HepG2 (cell line): ENCODE results near the gene RALB. TPM values are rescaled to one million over a fixed set of nuclear protein-coding genes. Genes with fewer than 3 reads are reported as not detected.

Experiments
- ARHGAP35 ChIP-seq: sonication (generic); formaldehyde crosslinking; IDR thresholded peaks from 2 replicates; pipeline ENCODE4 v1.9.0; 2022; ENCODE audit warnings: mild to moderate bottlenecking, inconsistent platforms, moderate library complexity, missing genetic modification reagents, borderline replicate concordance
- ATM ChIP-seq: fragments of 450-650 bp; IDR thresholded peaks from 2 replicates; pipeline ENCODE4 v1.7.1; 2017; ENCODE audit warnings: mild to moderate bottlenecking, borderline replicate concordance
- BHLHE40 ChIP-seq: IDR thresholded peaks from 2 replicates; pipeline ENCODE4 v1.6.1; 2011; ENCODE audit warnings: low read length, improper control_type of control experiment
- EP300 ChIP-seq, 3 experiments: sonication (generic) in 1 of 3; formaldehyde crosslinking in 1 of 3; IDR thresholded peaks; 2 replicates each; pipeline versions ENCODE4 v1.5.1 to v1.6.1; 2011 to 2020; ENCODE audit warnings: low read depth in 2 of 3, low read length in 2 of 3, borderline replicate concordance in 1 of 3, improper control_type of control experiment in 1 of 3, mild to moderate bottlenecking in 1 of 3, missing genetic modification reagents in 1 of 3, moderate library complexity in 1 of 3
- GTF2F1 ChIP-seq: fragments of 150-350 bp; IDR thresholded peaks from 2 replicates; pipeline ENCODE4 v1.6.1; 2014; ENCODE audit warnings: low read length
- HOXA5 ChIP-seq: sonication (generic); formaldehyde crosslinking; IDR thresholded peaks from 2 replicates; pipeline ENCODE4 v1.4.0; 2020; ENCODE audit warnings: missing genetic modification reagents
- KDM1A ChIP-seq: IDR thresholded peaks from 2 replicates; pipeline ENCODE4 v1.6.1; 2016; ENCODE audit warnings: missing compliant biosample characterization
- NAIF1 ChIP-seq: sonication (generic); formaldehyde crosslinking; IDR thresholded peaks from 2 replicates; pipeline ENCODE4 v1.5.0; 2020; ENCODE audit warnings: mild to moderate bottlenecking, missing genetic modification reagents, borderline replicate concordance
- PHF5A ChIP-seq: IDR thresholded peaks from one replicate; pipeline ENCODE4 v1.6.1; 2018; ENCODE audit warnings: low read depth, missing genetic modification reagents; ENCODE audit not compliant: unreplicated experiment
- RBFOX2 ChIP-seq: fragments of 200-400 bp; formaldehyde crosslinking; IDR thresholded peaks from 2 replicates; pipeline ENCODE4 v1.6.1; 2017; ENCODE audit warnings: low read depth, mild to moderate bottlenecking, low read length
- SAP130 ChIP-seq: IDR thresholded peaks from 2 replicates; pipeline ENCODE4 v1.6.1; 2016; ENCODE audit warnings: low read depth
- SOX6 ChIP-seq, 2 experiments: fragments of 450-650 bp in 1 of 2; sonication (generic) in 1 of 2; formaldehyde crosslinking in 1 of 2; IDR thresholded peaks; 2 replicates each; pipeline versions ENCODE4 v1.4.0 to v1.6.1; 2017 to 2020; ENCODE audit warnings: antibody characterized with exemption in 1 of 2, mild to moderate bottlenecking in 1 of 2, missing genetic modification reagents in 1 of 2
- SRY ChIP-seq: sonication (generic); formaldehyde crosslinking; IDR thresholded peaks from 2 replicates; pipeline ENCODE4 v1.8.0; 2022; ENCODE audit warnings: mild to moderate bottlenecking, missing genetic modification reagents
- ZNF335 ChIP-seq: sonication (generic); formaldehyde crosslinking; IDR thresholded peaks from 2 replicates; pipeline ENCODE4 v1.4.0; 2020; ENCODE audit warnings: missing genetic modification reagents
- ZNF460 ChIP-seq: sonication (generic); formaldehyde crosslinking; IDR thresholded peaks from 2 replicates; pipeline ENCODE4 v1.5.1; 2020; ENCODE audit warnings: missing genetic modification reagents, mild to moderate bottlenecking, borderline replicate concordance
- ZNF772 ChIP-seq: sonication (generic); formaldehyde crosslinking; IDR thresholded peaks from 2 replicates; pipeline ENCODE4 v1.5.0; 2020; ENCODE audit warnings: mild to moderate bottlenecking, missing genetic modification reagents
- ZNF773 ChIP-seq: sonication (generic); formaldehyde crosslinking; IDR thresholded peaks from 2 replicates; pipeline ENCODE4 v1.4.0; 2020; ENCODE audit warnings: missing genetic modification reagents, borderline replicate concordance
- ZNF776 ChIP-seq: sonication (generic); formaldehyde crosslinking; IDR thresholded peaks from 2 replicates; pipeline ENCODE4 v1.4.0; 2020; ENCODE audit warnings: mild to moderate bottlenecking, missing genetic modification reagents
- polyA plus RNA-seq, 8 experiments: library from polyadenylated mRNA; depleted of rRNA in 3 of 8; stranded (reverse) in 7 of 8; unstranded in 1 of 8; fragments of >200 nt; fragmentation: Illumina TruSeq in 4 of 8; extraction: Trizol in 4 of 8; gene quantifications; 2 replicates each; pipeline versions ENCODE4 v1.2.1 to v1.2.3, GENCODE V29; 2011 to 2016; ENCODE audit warnings: low read depth in 4 of 8, missing spikeins in 1 of 8, mixed read lengths in 1 of 8; ENCODE audit not compliant: insufficient read depth in 1 of 8
- total RNA-seq, 5 experiments: library from RNA; depleted of rRNA; stranded (reverse); fragments of >200 nt; fragmentation: Illumina TruSeq; extraction: Trizol; gene quantifications; 2 replicates each; pipeline ENCODE4 v1.2.3, GENCODE V29; 2016; ENCODE audit warnings: low read depth in 1 of 5
- TF ChIP-seq, protein P1 (sequence below): sonication (generic); formaldehyde crosslinking; IDR thresholded peaks from 2 replicates; pipeline ENCODE4 v1.4.0; 2020; ENCODE audit warnings: mild to moderate bottlenecking, missing genetic modification reagents, borderline replicate concordance
- TF ChIP-seq, protein P2 (sequence below): sonication (generic); formaldehyde crosslinking; IDR thresholded peaks from 2 replicates; pipeline ENCODE4 v1.4.0; 2020; ENCODE audit warnings: missing genetic modification reagents
- TF ChIP-seq, protein P3 (sequence below): sonication (generic); formaldehyde crosslinking; IDR thresholded peaks from 2 replicates; pipeline ENCODE4 v1.5.0; 2020; ENCODE audit warnings: missing genetic modification reagents
- TF ChIP-seq, protein P4 (sequence below): sonication (generic); IDR thresholded peaks from 2 replicates; pipeline ENCODE4 v1.6.1; 2016; ENCODE audit warnings: low read depth, borderline replicate concordance

The RALB gene
- total and polyA plus RNA-seq, 2 of the 13 experiments (the other 11 are each of a cell fraction or from before 2014, with no cell fraction given) = 37.8 to 43.2 TPM

DNA sequence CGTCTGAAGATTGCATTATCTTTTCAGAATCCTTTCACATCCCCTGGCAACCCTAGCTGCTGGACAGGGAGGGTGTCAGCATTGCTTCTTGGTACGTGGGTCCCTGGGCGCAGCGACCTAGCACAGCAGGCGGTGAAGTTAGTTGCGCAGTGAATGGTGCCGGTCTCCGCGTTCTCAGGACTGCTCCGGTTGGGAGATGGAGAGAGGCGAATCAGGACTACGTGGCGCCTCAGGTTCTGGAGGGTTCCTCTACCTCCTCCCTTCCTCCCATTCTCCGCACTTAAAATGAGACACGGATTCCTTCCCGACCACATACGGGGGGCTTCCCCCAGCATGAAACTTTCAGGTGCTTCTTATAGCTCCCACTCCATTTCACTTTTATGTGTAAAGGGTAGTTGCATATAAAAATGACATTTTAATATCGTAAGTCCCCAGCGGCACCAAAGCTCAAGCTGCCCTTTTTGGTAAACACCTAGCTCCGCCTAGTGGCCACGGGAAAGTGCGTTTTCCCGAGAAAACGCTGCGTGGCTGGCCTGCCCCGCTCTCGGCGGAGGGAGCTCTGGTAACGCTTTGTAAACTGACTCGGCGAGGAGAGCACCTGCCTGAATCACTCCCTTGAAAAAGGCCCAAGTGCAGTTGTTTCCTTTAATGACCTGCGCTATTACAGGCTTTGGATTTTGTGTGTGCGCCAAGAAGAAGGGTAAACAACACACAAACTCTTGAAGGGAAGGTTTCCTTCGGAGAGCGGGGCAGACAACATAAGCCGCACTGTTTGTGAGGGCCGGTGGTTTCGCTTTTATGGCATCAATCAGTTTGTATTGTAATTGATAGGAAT lies 60.4 kb downstream of the RALB start (continued):
- TF ChIP-seq EP300 (IDR thresholded peaks at IDR 0.05; ENCODE audit: low read depth in 2 of 2, low read length in 2 of 2) (no peak), EP300 (CRISPR knock-in tag; IDR thresholded peaks at IDR 0.05; ENCODE audit: borderline replicate concordance) (no peak), SAP130 (CRISPR knock-in tag) (peak; percentile 50; the same call in 1 of the 2 replicates), NAIF1 (CRISPR knock-in tag) (peak; percentile 53; the same call in 1 of the 2 replicates), SOX6 (IDR thresholded peaks at IDR 0.05) (no peak), SOX6 (CRISPR knock-in tag; IDR thresholded peaks at IDR 0.05) (no peak), HOXA5 (no peak), ZNF772 (CRISPR knock-in tag) (0 out of 2 replicates have a peak, but pooled peaks have one; percentile 47), GTF2F1 (no peak), PHF5A (no peak), ZNF335 (CRISPR knock-in tag) (no peak), SRY (CRISPR knock-in tag) (no peak), ZNF460 (CRISPR knock-in tag) (no peak), ARHGAP35 (no peak), ATM (no peak), BHLHE40 (0 out of 2 replicates have a peak, but pooled peaks have one; percentile 41), ZNF773 (CRISPR knock-in tag) (no peak), ZNF776 (CRISPR knock-in tag) (no peak), RBFOX2 (no peak), KDM1A (CRISPR knock-in tag) (0 out of 2 replicates have a peak, but pooled peaks have one; percentile 35)
- TF ChIP-seq, protein P1, sequence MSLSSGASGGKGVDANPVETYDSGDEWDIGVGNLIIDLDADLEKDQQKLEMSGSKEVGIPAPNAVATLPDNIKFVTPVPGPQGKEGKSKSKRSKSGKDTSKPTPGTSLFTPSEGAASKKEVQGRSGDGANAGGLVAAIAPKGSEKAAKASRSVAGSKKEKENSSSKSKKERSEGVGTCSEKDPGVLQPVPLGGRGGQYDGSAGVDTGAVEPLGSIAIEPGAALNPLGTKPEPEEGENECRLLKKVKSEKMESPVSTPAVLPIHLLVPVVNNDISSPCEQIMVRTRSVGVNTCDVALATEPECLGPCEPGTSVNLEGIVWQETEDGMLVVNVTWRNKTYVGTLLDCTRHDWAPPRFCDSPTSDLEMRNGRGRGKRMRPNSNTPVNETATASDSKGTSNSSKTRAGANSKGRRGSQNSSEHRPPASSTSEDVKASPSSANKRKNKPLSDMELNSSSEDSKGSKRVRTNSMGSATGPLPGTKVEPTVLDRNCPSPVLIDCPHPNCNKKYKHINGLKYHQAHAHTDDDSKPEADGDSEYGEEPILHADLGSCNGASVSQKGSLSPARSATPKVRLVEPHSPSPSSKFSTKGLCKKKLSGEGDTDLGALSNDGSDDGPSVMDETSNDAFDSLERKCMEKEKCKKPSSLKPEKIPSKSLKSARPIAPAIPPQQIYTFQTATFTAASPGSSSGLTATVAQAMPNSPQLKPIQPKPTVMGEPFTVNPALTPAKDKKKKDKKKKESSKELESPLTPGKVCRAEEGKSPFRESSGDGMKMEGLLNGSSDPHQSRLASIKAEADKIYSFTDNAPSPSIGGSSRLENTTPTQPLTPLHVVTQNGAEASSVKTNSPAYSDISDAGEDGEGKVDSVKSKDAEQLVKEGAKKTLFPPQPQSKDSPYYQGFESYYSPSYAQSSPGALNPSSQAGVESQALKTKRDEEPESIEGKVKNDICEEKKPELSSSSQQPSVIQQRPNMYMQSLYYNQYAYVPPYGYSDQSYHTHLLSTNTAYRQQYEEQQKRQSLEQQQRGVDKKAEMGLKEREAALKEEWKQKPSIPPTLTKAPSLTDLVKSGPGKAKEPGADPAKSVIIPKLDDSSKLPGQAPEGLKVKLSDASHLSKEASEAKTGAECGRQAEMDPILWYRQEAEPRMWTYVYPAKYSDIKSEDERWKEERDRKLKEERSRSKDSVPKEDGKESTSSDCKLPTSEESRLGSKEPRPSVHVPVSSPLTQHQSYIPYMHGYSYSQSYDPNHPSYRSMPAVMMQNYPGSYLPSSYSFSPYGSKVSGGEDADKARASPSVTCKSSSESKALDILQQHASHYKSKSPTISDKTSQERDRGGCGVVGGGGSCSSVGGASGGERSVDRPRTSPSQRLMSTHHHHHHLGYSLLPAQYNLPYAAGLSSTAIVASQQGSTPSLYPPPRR (CRISPR knock-in tag) = no peak; the same call in 1 of the 2 replicates
- TF ChIP-seq, protein P2, sequence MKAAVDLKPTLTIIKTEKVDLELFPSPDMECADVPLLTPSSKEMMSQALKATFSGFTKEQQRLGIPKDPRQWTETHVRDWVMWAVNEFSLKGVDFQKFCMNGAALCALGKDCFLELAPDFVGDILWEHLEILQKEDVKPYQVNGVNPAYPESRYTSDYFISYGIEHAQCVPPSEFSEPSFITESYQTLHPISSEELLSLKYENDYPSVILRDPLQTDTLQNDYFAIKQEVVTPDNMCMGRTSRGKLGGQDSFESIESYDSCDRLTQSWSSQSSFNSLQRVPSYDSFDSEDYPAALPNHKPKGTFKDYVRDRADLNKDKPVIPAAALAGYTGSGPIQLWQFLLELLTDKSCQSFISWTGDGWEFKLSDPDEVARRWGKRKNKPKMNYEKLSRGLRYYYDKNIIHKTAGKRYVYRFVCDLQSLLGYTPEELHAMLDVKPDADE (CRISPR knock-in tag) = no peak
- TF ChIP-seq, protein P3, sequence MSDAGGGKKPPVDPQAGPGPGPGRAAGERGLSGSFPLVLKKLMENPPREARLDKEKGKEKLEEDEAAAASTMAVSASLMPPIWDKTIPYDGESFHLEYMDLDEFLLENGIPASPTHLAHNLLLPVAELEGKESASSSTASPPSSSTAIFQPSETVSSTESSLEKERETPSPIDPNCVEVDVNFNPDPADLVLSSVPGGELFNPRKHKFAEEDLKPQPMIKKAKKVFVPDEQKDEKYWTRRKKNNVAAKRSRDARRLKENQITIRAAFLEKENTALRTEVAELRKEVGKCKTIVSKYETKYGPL (CRISPR knock-in tag) = no peak
- TF ChIP-seq, protein P4, sequence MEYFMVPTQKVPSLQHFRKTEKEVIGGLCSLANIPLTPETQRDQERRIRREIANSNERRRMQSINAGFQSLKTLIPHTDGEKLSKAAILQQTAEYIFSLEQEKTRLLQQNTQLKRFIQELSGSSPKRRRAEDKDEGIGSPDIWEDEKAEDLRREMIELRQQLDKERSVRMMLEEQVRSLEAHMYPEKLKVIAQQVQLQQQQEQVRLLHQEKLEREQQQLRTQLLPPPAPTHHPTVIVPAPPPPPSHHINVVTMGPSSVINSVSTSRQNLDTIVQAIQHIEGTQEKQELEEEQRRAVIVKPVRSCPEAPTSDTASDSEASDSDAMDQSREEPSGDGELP = peak; percentile 21; the same call in 1 of the 2 replicates
